IPS-11a (cell line): Measurements from ENCODE around the gene OR2AP1.
"Not testable (repeated sequence)": the region's sequence is repeated elsewhere in the genome, so short reads cannot be mapped to it uniquely, and the experiment has no call there.

Experiments used
- H3K4me3 ChIP-seq: one replicate; pipeline ENCODE4 v1.5.1; 2013; ENCODE audit warnings: low read depth, low read length, control low read depth

OR2AP1 gene

GRCh38 chr12:55572168-55572567 lies at the start of gene OR2AP1:
Gene OR2AP1 (plus strand): TSS chr12:55572468. CDS start chr12:55574415, 1,947 bp downstream.
- no peak within 1 kb of the TSS for H3K4me3 ChIP-seq

GRCh38 chr12:55548235-55548634 lies 24.0 kb upstream of the OR2AP1 start:
- not testable (repeated sequence) for H3K4me3 ChIP-seq

GRCh38 chr12:55548756-55549155 lies 23.5 kb upstream of the OR2AP1 start:
- H3K4me3 ChIP-seq: no peak overlapping the region

GRCh38 chr12:55549302-55549701 lies 23.0 kb upstream of the OR2AP1 start, which contains the start of gene OR6C4:
Gene OR6C4 (plus strand): TSS chr12:55549602. CDS start chr12:55551227, 1,625 bp downstream.
- no peak within 1 kb of the TSS for H3K4me3 ChIP-seq

GRCh38 chr12:55554296-55554695 lies 18.0 kb upstream of the OR2AP1 start:
- no peak overlapping the region for H3K4me3 ChIP-seq

GRCh38 chr12:55570060-55570459 lies 2.2 kb upstream of the OR2AP1 start:
- H3K4me3 ChIP-seq: not testable (repeated sequence)

- H3K4me3 ChIP-seq: not testable (repeated sequence)
These were observed 1.6 kb upstream of the OR2AP1 start for GRCh38 chr12:55570689-55571088.

GRCh38 chr12:55582066-55582465 lies 9.8 kb downstream of the OR2AP1 start:
- H3K4me3 ChIP-seq: no peak overlapping the region

GRCh38 chr12:55585817-55586216 lies 13.5 kb downstream of the OR2AP1 start:
- H3K4me3 ChIP-seq: no peak overlapping the region

GRCh38 chr12:55590152-55590551 lies 17.9 kb downstream of the OR2AP1 start:
- not testable (repeated sequence) for H3K4me3 ChIP-seq

- H3K4me3 ChIP-seq: no peak overlapping the region
These were observed 35.7 kb downstream of the OR2AP1 start for GRCh38 chr12:55607821-55608594.

- no peak overlapping the region for H3K4me3 ChIP-seq
These were observed 38.3 kb downstream of the OR2AP1 start for GRCh38 chr12:55610598-55610997.

GRCh38 chr12:55612646-55613045 lies 40.4 kb downstream of the OR2AP1 start:
- no peak overlapping the region for H3K4me3 ChIP-seq

- H3K4me3 ChIP-seq: no peak overlapping the region
These were observed 42.5 kb downstream of the OR2AP1 start for GRCh38 chr12:55614764-55615163.

GRCh38 chr12:55619354-55620138 lies 47.3 kb downstream of the OR2AP1 start:
- H3K4me3 ChIP-seq: no peak overlapping the region

- no peak overlapping the region for H3K4me3 ChIP-seq
These were observed 51.8 kb downstream of the OR2AP1 start for GRCh38 chr12:55624056-55624455.
